GM12892 (cell line): ENCODE data around the gene BDH1.

Source experiments
- POLR2A ChIP-seq: IDR thresholded peaks from 2 replicates; pipeline ENCODE4 v1.6.1; 2011; ENCODE audit warnings: low read depth, low read length, control low read depth
- POLR2AphosphoS5 ChIP-seq: IDR thresholded peaks from 2 replicates; pipeline ENCODE4 v1.6.1; 2011; ENCODE audit warnings: low read depth, low read length, control low read depth
- TAF1 ChIP-seq: IDR thresholded peaks from 2 replicates; pipeline ENCODE4 v1.6.1; 2011; ENCODE audit warnings: low read depth, mild to moderate bottlenecking, control low read depth, low read length, borderline replicate concordance

DNA sequence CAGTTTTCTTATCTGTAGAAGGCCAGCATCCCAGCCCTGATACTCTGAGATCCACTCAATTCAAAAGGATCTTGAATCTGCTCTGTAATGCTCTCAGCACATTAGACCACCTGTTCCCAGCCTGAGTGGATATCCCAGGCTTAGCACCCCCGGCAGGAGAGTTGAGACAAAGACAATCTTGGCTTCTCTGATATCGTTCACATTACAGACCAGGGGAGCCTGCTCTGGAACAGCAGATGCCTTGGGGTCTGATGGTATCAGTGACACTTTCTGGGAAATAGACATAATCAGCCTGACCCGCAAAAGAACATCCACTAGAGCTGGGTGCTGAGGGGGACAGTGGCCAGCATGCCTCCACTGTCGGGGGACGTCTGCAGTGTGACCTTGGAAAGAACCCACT, 70.6 kb downstream of the BDH1 start:
- TF ChIP-seq POLR2A (no peak), POLR2AphosphoS5 (no peak), TAF1 (no peak)
